22Rv1 (cell line): ENCODE measurements around the gene XDH.

Experiments used
- CTCF ChIP-seq: fragments of 450-650 bp; IDR thresholded peaks from 2 replicates; pipeline ENCODE4 v1.5.1; 2017; ENCODE audit warnings: mild to moderate bottlenecking
- ZFX ChIP-seq: fragments of 450-650 bp; IDR thresholded peaks from 2 replicates; pipeline ENCODE4 v1.6.1; 2017; ENCODE audit warnings: antibody characterized with exemption, borderline replicate concordance

GRCh38 chr2:31378389-31378788 is 36.2 kb downstream of the XDH start:
- TF ChIP-seq CTCF = no peak
- no peak for TF ChIP-seq ZFX
